Liver (tissue), 9 donors: ENCODE measurements around the gene OR2AT4. TPM values are rescaled to one million over a fixed set of nuclear protein-coding genes. Genes with fewer than 3 reads are reported as not detected.

Experiments
- DNase-seq: peaks from one replicate; pipeline ENCODE4 v3.0.0-alpha.2; 2017; ENCODE audit warnings: low spot score
- H3K27ac ChIP-seq, 2 donors: one replicate each; pipeline ENCODE4 v1.7.0; 2013; ENCODE audit warnings: inconsistent platforms in 2 of 2, low read length in 2 of 2, control low read depth in 1 of 2, low read depth in 1 of 2, mild to moderate bottlenecking in 1 of 2
- H3K27me3 ChIP-seq, 4 donors: one replicate each; pipeline versions ENCODE4 v1.6.1 to v1.7.0; 2013; ENCODE audit warnings: low read length in 3 of 4, inconsistent platforms in 1 of 4, mild to moderate bottlenecking in 1 of 4, moderate library complexity in 1 of 4; ENCODE audit not compliant: control insufficient read depth in 4 of 4, insufficient read depth in 4 of 4
- H3K36me3 ChIP-seq, 4 donors: one replicate each; pipeline versions ENCODE4 v1.6.1 to v1.7.0; 2013; ENCODE audit warnings: low read length in 3 of 4, mild to moderate bottlenecking in 3 of 4, low read depth in 1 of 4, moderate library complexity in 1 of 4; ENCODE audit not compliant: control insufficient read depth in 4 of 4, insufficient read depth in 3 of 4
- H3K4me1 ChIP-seq, 4 donors: one replicate each; pipeline versions ENCODE4 v1.6.1 to v1.7.0; 2013; ENCODE audit warnings: low read length in 3 of 4, mild to moderate bottlenecking in 3 of 4, moderate library complexity in 1 of 4; ENCODE audit not compliant: control insufficient read depth in 4 of 4, insufficient read depth in 4 of 4
- H3K4me3 ChIP-seq, 3 donors: one replicate each; pipeline versions ENCODE4 v1.6.1 to v1.7.0; 2013; ENCODE audit warnings: low read length in 3 of 3, control low read depth in 1 of 3, low read depth in 1 of 3, mild to moderate bottlenecking in 1 of 3
- H3K9ac ChIP-seq, 2 donors: one replicate each; pipeline ENCODE4 v1.7.0; 2013; ENCODE audit warnings: low read length in 2 of 2, mild to moderate bottlenecking in 2 of 2, moderate library complexity in 2 of 2, control low read depth in 1 of 2, low read depth in 1 of 2
- H3K9me3 ChIP-seq, 4 donors: one replicate each; pipeline versions ENCODE4 v1.6.1 to v1.7.0; 2013; ENCODE audit warnings: low read length in 3 of 4; ENCODE audit not compliant: control insufficient read depth in 4 of 4
- ATF3 ChIP-seq: IDR thresholded peaks from 2 replicates; pipeline ENCODE4 v1.6.1; 2016; ENCODE audit warnings: antibody characterized with exemption
- CTCF ChIP-seq: fragments of 150-350 bp; IDR thresholded peaks from 2 replicates; pipeline ENCODE4 v1.5.1; 2017; ENCODE audit warnings: improper control_type of control experiment, low read depth, low read length; ENCODE audit not compliant: missing input control
- EGR1 ChIP-seq, 2 donors: IDR thresholded peaks; 2 replicates each; pipeline ENCODE4 v1.6.1; 2016 to 2018; ENCODE audit warnings: antibody characterized with exemption in 2 of 2, low read depth in 2 of 2
- FOXA2 ChIP-seq: IDR thresholded peaks from 2 replicates; pipeline ENCODE4 v1.6.1; 2016; ENCODE audit warnings: antibody characterized with exemption
- GABPA ChIP-seq, 2 donors: IDR thresholded peaks in 1 of 2; conservative IDR thresholded peaks in 1 of 2; 2 replicates each; pipeline ENCODE4 v1.6.1; 2016; ENCODE audit warnings: antibody characterized with exemption in 2 of 2, mild to moderate bottlenecking in 1 of 2, moderate library complexity in 1 of 2
- HNF4G ChIP-seq: IDR thresholded peaks from 2 replicates; pipeline ENCODE4 v1.6.1; 2016; ENCODE audit warnings: antibody characterized with exemption
- JUND ChIP-seq, 2 donors: IDR thresholded peaks; 2 replicates each; pipeline ENCODE4 v1.6.1; 2016; ENCODE audit warnings: antibody characterized with exemption in 2 of 2
- MAX ChIP-seq: IDR thresholded peaks from 2 replicates; pipeline ENCODE4 v1.6.1; 2016; ENCODE audit warnings: antibody characterized with exemption
- RAD21 ChIP-seq, 2 donors: IDR thresholded peaks; 2 replicates each; pipeline ENCODE4 v1.6.1; 2016; ENCODE audit warnings: antibody characterized with exemption in 2 of 2, mild to moderate bottlenecking in 2 of 2
- REST ChIP-seq: IDR thresholded peaks from 2 replicates; pipeline ENCODE4 v1.6.1; 2016; ENCODE audit warnings: antibody characterized with exemption, mild to moderate bottlenecking
- RXRA ChIP-seq, 2 donors: IDR thresholded peaks; 2 replicates each; pipeline ENCODE4 v1.6.1; 2017 to 2018; ENCODE audit warnings: antibody characterized with exemption in 2 of 2, mild to moderate bottlenecking in 1 of 2
- SP1 ChIP-seq: IDR thresholded peaks from 2 replicates; pipeline ENCODE4 v1.6.1; 2018; ENCODE audit warnings: antibody characterized with exemption, mild to moderate bottlenecking
- YY1 ChIP-seq: IDR thresholded peaks from 2 replicates; pipeline ENCODE4 v1.6.1; 2016; ENCODE audit warnings: antibody characterized with exemption, mild to moderate bottlenecking
- ZBTB33 ChIP-seq: IDR thresholded peaks from 2 replicates; pipeline ENCODE4 v1.6.1; 2016; ENCODE audit warnings: antibody characterized with exemption
- WGBS: extraction: QIAGEN DNeasy Blood & Tissue Kit; methylation state at CpG from one replicate; pipeline ENCODE4 v1.1.7; 2013; 5-methylcytosine and 5-hydroxymethylcytosine counted together
- polyA plus RNA-seq, 2 donors: library from polyadenylated mRNA; stranded (reverse) in 1 of 2; unstranded in 1 of 2; fragments of 200-250 nt in 1 of 2; fragments of >200 nt in 1 of 2; fragmentation: Nextera tagmentation in 1 of 2; extraction: Ambion mirVana in 1 of 2; gene quantifications; one replicate each; pipeline versions ENCODE4 v1.2.1 to v1.2.3, GENCODE V29; 2013 to 2015
- total RNA-seq, 2 donors: library from RNA; depleted of rRNA; stranded (reverse); fragments of >200 nt; gene quantifications; one replicate each; pipeline ENCODE4 v1.2.3, GENCODE V29; 2014
- donor health status: healthy.
- donor health status: healthy.
- donor health status: healthy.
- donor health status: healthy.
- donor health status: healthy.

Gene OR2AT4
- total and polyA plus RNA-seq, 4 donors: not detected

- no peak for DNase-seq
- H3K9me3 ChIP-seq: no peaks in the 10 kb centered on the region
- TF ChIP-seq ZBTB33: no peak
- no peak for TF ChIP-seq REST
- no peak for TF ChIP-seq ATF3
- TF ChIP-seq MAX: no peak
- no peak for TF ChIP-seq YY1
- no peak for TF ChIP-seq RXRA (IDR thresholded peaks at IDR 0.05)
- no peak for TF ChIP-seq EGR1 (IDR thresholded peaks at IDR 0.05; ENCODE audit: low read depth in 2 of 2)
- no peak overlapping the region for H3K27ac ChIP-seq
- H3K36me3 ChIP-seq: no peaks in the 10 kb centered on the region
- no peak overlapping the region for H3K9ac ChIP-seq
- no peak overlapping the region for H3K4me3 ChIP-seq
- peaks cover 0 to 3% (median 0%) of the 10 kb centered on the region in 4 donors for H3K27me3 ChIP-seq
- H3K4me1 ChIP-seq: no peaks in the 10 kb centered on the region
- WGBS: 88% methylated on average over 3 of the region's 3 CpGs
Observed at GRCh38 chr11:75073459-75074190, 23.1 kb downstream of the OR2AT4 start.

GRCh38 chr11:75072582-75072981 is 24.1 kb downstream of the OR2AT4 start:
- Histone ChIP-seq H3K4me3 (no peak overlapping the region), H3K9ac (no peak overlapping the region), H3K27ac (no peak overlapping the region), H3K4me1 (no peaks in the 10 kb centered on the region), H3K27me3 (peaks cover 0 to 3% (median 0%) of the 10 kb centered on the region in 4 donors), H3K36me3 (no peaks in the 10 kb centered on the region), H3K9me3 (no peaks in the 10 kb centered on the region)
- no peak for DNase-seq
- no peak for TF ChIP-seq REST
- no peak for TF ChIP-seq GABPA (IDR thresholded peaks at IDR 0.05 in 1 of 2, conservative IDR thresholded peaks at IDR 0.05 in 1 of 2)
- no peak for TF ChIP-seq SP1
- TF ChIP-seq JUND (IDR thresholded peaks at IDR 0.05): no peak
- TF ChIP-seq HNF4G: no peak
- no peak for TF ChIP-seq RAD21 (IDR thresholded peaks at IDR 0.05)
- TF ChIP-seq ZBTB33: no peak
- no peak for TF ChIP-seq CTCF
- TF ChIP-seq RXRA (IDR thresholded peaks at IDR 0.05): no peak
- TF ChIP-seq FOXA2: no peak
- no peak for TF ChIP-seq YY1
- WGBS: 13% methylated on average over 2 of the region's 2 CpGs
